ENCODE data around the gene ARRDC5. TPM values are rescaled to one million over a fixed set of nuclear protein-coding genes. Genes with fewer than 3 reads are reported as not detected.
"Not testable (repeated sequence)": the region's sequence is repeated elsewhere in the genome, so short reads cannot be mapped to it uniquely, and the experiment has no call there.

ARRDC5 gene
- total RNA-seq, 1 donor from 2014 or later = 1.1 TPM

DNA sequence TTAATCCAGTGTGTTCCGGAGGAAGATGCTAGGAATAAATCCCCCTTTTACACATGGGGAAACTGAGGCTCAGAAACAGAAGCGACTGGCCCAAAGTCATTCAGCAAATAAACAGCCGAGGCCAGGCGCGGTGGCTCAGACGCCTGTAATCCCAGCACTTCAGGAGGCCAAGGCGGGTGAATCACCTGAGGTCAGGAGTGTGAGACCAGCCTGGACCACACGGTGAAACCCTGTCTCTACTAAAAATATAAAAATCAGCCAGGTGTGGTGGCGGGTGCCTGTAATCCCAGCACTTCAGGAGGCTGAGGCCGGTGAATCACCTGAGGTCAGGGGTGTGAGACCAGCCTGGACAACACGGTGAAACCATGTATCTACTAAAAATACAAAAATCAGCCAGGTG is 23.7 kb downstream of the ARRDC5 start:
- intact Hi-C loops (cut with DNase I) = loop anchor here (10.0 kb wide), 1 partner anchor 156 kb away; no protein-coding TSS in a partner anchor
- ATAC-seq (no peak), DNase-seq (ENCODE audit: low spot score) (no peak)

DNA sequence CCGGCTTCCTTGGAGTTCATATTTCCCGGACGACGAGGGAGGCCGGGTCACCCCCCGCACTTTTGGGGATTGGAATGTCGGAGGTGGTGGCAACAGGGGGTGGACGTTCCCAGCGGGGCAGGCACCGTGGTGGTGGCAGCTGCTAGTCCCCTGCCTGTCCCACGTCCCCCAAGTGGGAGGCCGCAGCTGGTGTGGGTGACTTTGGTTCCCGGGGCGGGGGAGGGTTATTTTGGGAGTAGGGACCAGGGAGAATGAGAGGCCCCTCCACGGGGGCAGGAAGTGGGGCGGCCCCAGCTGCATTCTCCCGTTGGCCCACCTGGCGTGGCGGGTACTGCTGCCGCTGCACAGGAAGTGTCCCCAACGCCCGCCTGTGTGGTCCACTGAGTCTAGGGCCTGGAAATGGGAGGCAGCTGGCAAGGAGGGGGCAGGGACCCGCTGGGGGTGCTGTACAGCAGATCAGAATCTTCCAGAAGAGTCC is 24.2 kb downstream of the ARRDC5 start:
- intact Hi-C loops (cut with DNase I) = loop anchor here (10.0 kb wide), 1 partner anchor 156 kb away; no protein-coding TSS in a partner anchor
- ATAC-seq = peak; percentile 16
- DNase-seq (ENCODE audit: low spot score) = no peak

DNA sequence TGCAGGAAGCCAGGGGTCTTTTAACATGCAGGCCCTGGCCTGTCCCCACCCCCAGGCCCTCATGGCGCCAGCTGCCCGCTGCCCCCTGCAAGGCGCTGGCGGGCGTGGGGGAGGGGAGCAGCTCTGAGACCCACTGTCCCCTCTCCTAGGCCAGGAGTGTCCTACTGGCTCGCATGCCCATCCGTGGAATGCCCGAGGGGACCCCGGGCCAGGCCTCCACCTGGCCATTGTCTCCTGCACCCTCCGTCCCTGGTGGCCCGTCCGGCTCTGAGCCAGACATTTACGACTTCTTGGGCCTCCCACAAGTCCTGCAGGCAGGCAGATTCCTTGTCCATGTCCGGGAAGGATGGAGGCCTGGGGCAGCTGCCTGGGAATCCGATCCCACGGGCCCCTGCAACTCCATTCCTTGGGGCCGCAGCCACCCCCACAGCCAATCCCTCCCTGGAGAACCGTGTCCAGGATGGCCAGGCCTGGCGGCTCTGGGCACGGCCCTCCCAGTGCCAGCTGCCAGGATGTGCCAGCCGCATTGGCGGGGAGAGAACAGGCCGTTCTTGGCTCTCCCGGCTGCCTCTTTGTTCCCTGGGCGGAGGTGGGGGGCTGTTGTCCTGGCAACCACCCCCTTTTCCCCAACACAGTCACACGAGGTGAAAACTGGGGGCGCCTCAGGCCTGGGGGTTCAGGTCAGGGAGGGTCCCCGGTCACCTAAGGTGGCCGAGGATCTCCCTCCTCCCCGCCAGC is 24.8 kb downstream of the ARRDC5 start:
- DNase-seq (ENCODE audit: low spot score) = no peak
- peak; percentile 86 for ATAC-seq
- intact Hi-C loops (cut with DNase I) = loop anchor here (10.0 kb wide), 1 partner anchor 157 kb away; no protein-coding TSS in a partner anchor

DNA sequence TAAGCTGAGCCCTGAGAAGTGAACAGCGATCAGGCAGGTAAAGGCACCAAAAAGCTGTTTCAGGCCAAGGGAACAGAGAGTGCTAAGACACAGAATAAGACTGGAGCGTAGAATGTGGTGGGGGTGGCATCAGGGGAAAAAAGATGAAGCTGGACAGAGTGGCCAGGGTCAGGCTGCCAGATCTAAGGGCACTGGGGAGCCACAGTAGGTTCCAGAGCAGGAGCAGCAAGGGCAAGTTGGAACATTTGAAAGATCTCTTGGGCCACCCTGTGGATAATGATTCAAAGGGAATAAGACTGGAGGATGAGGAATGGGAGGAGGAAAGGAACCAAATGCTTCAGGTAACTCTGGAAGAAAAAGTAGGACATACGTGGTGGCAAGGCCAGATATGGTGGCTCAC is 28.8 kb downstream of the ARRDC5 start:
- ATAC-seq (no peak), DNase-seq (ENCODE audit: low spot score) (no peak)
- intact Hi-C loops (cut with DNase I) = loop anchor here (5.0 to 10.0 kb wide), 2 partner anchors 38 to 161 kb away; no protein-coding TSS in a partner anchor

DNA sequence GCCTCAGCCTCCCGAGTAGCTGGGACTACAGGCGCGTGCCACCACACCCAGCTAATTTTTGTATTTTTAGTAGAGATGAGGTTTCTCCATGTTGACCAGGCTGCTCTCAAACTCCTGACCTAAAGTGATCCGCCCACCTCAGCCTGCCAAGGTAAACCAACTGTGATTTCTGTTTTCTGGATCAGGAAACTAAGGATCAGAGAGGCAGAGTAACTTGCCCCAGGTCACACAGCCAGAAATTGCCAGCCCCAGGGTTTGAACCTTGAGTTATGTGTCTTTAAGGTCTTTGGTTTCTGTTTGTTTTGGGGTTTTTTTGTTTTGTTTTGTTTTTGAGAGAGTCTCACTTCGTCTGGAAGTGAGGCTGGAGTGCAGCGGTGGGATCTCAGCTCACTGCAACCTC is 31.0 kb downstream of the ARRDC5 start:
- DNase-seq (ENCODE audit: low spot score) (no peak), ATAC-seq (no peak)
- intact Hi-C loops (cut with DNase I) = loop anchor here (5.0 to 10.0 kb wide), 2 partner anchors 41 to 163 kb away; no protein-coding TSS in a partner anchor

DNA sequence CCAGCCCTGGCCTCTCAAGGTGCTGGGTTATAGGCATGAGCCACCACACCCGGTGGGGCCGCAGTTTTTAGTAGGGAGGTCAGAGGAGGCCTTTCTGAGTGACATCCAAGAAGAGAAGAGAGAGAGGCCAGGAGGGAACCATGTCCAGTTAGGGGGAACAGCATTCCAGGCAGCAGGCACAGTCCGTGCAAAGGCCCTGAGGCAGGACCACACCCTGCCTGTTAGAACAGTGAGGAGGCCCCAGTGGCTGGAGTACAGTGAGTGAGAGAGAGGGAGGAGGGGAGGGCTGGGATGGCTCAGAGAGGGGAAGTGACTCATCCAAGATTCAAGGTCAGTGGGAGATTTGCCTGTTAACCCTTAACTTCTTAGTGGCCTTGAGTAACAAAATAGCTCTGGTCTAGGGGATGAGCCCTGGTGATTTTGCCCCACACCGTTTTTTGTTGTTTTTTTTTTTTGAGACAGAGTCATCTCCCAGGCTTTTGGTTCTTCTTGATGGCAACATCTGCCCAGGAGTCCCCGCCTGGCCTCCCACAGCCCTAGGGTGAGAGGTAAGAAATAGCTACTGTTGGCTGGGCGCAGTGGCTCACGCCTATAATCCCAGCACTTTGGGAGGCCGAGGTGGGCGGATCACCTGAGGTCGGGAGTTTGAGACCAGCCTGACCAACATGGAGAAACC is 32.5 kb downstream of the ARRDC5 start:
- ATAC-seq (no peak), DNase-seq (ENCODE audit: low spot score) (no peak)
- intact Hi-C loops (cut with DNase I) = loop anchor here (5.0 to 10.0 kb wide), 2 partner anchors 42 to 165 kb away; no protein-coding TSS in a partner anchor

DNA sequence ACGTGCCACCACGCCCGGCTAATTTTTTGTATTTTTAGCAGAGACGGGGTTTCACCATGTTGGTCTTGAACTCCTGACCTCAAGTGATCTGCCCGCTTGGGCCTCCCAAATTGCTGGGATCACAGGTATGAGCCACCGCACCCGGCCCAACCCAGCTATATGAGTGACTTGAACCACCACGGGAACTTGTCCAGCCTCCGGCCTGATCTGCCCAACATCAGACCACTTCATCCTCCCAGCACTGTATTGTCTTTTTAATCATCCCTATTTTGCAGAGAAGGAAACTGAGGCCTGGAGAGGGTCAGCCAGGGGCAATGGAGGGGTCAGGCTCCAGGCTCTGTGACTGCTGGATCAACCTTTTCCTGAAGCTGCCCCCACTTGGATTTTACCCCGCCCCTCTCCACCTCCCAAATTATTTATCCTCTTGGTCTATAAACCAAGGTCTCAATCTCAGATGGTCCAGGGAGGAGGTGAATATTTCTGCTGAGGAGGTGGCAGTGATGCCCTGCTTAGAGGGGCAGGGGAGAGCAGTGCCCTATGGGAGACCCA is 34.3 kb downstream of the ARRDC5 start:
- intact Hi-C loops (cut with DNase I) = no loop called here
- ATAC-seq = no peak
- DNase-seq (ENCODE audit: low spot score) = no peak

DNA sequence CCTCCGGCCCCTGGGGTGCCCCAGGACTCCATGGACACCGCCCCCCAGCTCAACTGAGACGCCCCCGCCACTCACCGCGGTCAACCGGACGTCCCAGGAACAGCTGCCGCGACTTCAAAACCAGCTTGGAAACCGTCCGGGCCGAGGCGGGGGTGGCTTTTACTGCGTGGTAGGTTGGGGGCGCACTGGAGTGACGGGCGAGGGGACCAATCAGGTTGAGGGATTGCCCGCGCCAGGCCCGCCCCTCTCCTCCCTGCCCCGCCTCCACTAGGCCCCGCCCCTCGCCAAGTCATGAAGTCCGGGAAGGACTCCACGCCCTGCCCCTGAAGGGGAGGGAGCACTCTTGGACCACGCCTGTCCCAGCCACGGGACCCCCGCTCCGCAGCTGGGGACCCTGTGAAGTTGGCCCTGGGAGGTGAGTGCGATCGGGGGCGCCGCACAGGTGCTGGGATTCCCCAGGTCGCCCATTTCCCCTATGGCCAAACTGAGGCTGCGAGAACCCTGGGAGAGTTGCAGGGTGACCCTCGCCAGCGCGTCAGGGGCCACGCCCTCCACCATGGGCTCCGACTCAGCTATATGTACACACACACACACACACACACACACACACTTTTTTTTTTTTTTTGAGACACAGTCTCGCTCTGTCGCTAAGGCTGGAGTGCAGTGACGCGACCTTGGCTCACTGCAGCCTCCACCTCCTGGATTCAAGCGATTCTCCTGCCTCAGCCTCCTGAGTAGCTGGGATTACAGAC is 35.0 kb downstream of the ARRDC5 start, which contains the start of gene PLIN3:
TSS of gene PLIN3 (minus strand) at position 134 of the 752 bp plus-strand sequence. CDS start 6,273 bp downstream, outside the sequence.
- DNase-seq (ENCODE audit: low spot score) (peak; percentile 99), ATAC-seq (peak; percentile 98)
- intact Hi-C loops (cut with DNase I) = no loop called here

DNA sequence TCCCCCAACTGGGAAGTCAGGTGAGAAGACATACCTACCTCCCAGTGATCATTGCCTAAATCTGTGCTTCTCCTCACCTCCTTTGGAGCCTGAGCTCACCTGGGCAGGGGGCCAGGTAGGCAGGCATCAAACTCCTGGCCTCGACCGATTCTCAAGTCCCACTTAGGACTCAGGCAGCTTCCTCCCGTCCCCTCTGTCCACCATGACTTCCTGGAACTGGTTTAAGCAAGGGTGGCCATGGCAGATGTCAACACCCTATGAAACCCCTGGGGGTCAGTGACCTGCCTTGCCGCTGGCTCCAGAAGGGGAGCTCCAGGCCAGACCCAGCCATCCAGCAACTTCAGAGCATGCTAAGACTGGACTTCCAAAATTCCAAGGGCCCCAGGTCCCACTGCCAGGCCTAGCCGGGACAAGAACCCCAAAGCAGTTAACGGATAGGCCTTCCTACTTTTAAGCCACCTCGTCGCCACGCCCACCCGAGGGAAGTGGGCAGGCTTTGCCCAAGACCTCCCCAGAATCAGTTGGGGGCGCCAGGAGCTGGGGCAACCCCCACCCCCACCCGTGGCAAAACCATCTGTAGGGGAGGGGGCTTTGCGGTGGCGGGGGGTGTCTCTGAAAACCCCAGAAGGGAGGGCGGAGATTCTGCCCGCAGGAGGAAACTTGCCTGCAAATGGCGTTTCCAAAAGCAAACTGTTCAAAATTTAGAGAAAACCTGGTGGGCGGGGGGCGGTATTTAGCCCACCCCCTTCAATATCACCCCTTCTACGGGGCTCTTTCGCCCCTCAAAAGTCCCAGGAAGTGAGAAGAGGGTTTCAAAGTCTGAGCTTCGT is 35.9 kb downstream of the ARRDC5 start:
- peak; percentile 62 for ATAC-seq
- intact Hi-C loops (cut with DNase I) = no loop called here
- DNase-seq (ENCODE audit: low spot score) = peak; percentile 83

DNA sequence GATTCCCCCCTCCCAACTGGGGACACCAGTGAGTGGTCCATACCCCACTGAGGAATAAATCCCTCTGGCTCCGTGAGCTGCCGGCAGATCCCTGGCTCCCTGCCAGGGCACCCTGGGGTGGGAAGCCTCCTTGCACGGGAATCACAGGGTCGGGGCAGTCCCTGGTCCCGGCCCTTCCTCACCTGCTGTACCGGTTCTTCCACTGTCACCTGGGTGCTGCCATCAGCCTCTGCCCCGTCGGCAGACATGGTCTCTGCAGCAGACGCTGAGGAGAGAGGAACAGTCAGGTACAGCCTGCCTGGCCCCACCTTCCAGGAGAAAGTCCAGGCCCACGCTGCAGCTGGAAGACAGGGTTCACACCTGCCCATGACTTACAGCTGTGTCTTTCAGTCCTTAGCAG is 41.5 kb downstream of the ARRDC5 start:
- no peak for ATAC-seq
- no peak for DNase-seq (ENCODE audit: low spot score)
- intact Hi-C loops (cut with DNase I) = no loop called here

DNA sequence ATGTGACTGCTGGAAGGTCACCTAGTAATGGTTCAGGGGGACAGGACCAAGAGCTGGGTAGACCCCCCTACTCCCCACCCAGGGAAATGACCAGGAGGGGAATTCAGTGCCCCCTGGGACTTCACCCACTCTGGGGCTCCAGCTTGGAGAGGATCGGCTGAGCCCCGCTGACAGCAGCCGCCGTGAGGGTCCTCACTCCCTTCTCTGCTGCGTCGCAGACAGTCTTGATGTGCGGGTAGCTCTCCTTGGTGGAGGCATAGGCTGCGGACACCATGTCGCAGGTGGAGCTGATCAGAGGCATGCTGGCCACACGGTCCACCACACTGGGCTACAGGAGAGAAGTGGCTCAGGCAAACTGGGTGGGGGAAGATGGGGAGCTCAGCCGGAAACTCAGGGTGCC is 43.0 kb downstream of the ARRDC5 start:
- intact Hi-C loops (cut with DNase I) = no loop called here
- DNase-seq (ENCODE audit: low spot score) = no peak
- no peak for ATAC-seq

DNA sequence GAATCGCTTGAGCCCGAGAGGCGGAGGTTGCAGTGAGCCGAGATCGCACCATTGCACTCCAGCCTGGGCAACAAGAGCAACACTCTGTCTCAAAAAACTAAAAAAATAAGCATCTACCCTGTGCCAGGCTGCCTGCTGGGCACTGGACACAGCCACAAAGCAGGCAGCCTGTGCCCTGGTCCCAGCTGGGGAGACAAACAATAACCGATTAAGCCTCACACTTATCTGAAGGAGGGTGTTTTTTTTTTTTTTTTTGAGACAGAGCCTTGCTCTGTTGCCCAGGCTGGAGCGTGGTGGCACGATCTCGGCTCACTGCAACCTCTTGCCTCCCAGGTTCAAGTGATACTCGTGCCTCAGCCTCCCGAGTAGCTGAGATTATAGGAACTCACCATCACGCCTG is 46.2 kb downstream of the ARRDC5 start:
- intact Hi-C loops (cut with DNase I); ATAC-seq; DNase-seq (ENCODE audit: low spot score): not testable (repeated sequence)

DNA sequence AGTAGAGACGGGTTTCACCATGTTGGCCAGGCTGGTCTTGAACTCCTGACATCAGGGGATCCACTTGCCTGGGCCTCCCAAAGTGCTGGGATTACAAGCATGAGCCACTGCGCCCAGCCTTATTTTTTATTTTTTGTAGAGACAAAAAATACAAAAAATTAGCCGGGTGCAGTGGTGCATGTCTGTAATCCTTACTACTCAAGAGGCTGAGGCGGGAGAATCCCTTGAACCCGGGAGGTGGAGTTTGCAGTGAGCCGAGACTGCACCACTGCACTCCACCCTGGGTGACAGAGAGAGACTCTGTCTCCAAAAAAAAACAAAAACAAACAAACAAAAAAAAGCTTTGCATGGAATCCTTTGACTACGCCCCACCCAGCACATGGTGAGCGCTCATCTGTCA is 49.2 kb downstream of the ARRDC5 start:
- intact Hi-C loops (cut with DNase I); ATAC-seq; DNase-seq (ENCODE audit: low spot score): not testable (repeated sequence)

DNA sequence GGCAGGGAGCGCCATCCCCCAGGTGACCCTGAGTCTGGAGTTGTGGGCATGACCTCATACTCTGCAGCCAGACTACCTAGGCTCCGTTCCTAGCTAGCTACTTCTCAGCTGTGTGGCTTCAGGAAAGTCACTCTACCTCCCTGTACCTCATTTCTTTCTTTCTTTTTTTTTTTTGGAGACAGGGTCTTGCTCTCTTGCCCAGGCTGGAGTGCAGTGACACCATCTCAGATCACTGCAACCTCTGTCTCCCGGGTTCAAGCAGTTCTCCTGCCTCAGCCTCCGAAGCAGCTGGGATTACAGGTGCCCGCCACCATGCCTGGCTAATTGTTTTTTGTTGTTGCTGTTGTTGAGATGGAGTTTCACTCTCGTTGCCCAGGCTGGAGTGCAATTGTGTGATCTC is 50.2 kb downstream of the ARRDC5 start:
- intact Hi-C loops (cut with DNase I) = no loop called here
- DNase-seq (ENCODE audit: low spot score) (no peak), ATAC-seq (peak; percentile 21)

DNA sequence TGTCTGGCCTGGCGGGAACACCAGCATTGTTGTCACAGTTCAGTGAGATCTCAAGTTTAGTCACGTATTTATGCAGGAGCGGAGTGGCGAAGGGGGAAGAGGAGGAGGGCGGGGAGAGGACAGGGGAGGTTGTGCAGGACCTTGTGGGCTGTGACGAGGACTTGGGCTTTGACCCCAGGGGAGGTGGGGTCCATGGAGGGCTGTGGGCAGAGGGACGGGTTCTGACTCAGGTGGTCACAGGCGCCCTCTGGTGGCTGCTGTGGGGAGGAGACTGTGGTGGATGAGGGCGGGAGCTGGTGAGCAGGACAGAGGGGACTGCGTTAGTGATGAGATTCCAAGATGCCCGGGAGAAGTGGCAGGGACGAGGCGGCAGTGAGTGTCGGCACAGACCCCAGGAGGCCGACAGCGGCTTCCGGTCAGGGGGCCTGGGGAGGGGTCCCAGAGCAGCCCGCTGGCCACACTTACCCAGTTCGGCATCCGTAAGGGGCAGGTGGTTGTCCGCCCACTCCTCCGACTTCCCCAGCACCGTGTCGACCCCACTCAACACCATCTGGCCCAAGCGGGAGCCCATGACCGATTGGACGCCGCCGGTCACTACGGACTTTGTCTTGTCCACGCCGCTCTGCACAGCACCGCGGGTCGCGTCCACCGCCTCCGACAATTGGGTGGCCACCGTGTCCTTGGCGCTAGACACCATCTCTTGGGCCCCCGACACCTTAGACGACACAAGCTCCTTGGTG is 51.0 kb downstream of the ARRDC5 start:
- peak; percentile 86 for ATAC-seq
- peak; percentile 84 for DNase-seq (ENCODE audit: low spot score)
- intact Hi-C loops (cut with DNase I) = loop anchor here (1.0 kb wide), 1 partner anchor 42 kb away; no protein-coding TSS in a partner anchor

DNA sequence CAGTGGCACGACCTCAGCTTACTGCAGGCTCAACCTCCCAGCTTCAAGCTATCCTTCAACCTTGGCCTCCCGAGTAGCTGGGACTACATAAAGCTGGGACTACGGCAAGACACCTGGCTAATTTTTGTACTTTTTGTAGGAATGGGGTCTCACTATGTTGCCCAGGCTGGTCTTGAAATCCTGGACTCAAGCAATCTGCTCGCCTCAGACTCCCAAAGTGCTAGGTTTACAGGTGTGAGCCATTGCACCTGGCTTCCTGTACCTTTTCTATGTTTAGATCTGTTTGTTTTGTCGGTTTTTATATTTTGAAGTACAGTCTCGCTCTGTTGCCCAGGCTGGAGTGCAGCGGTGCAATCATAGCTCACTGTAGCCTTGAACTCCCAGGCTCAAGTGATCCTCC is 53.7 kb downstream of the ARRDC5 start:
- intact Hi-C loops (cut with DNase I) = no loop called here
- DNase-seq (ENCODE audit: low spot score) (no peak), ATAC-seq (no peak)

DNA sequence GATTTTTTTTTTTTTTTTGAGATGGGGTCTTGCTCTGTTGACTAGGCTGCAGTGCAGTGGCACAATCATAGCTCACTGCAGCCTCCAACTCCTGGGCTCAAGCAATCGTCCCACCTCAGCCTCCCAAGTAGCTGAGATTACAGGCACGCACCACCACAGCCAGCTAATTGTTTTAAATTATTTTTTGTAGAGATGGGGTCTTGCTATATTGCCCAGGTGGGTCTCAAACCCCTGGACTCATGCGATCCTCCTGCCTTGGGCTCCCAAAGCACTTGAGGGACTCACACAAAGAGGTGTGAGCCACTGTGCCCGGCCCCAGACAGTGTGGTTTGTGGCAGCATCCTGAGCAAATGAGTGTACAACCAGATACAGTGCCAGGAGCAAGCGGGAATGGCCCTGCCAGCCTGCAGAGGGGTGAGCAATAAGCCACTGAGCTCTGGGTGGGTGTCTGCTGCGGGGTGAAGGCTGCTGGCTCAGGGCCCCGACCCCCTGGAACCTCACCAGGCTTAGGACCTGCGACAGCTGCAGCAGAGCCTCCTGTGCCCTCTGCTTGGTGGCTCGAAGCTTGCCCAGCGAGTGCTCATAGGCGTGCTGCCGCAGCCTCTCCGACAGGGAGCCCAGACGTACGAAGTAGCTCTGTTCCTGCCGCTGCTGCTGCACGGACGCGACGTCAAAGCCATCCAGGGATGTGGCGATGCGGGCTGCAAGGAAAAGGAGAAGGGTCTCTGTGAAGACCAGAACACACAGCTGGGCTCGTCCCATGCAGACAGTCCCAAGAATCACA is 55.3 kb downstream of the ARRDC5 start:
- intact Hi-C loops (cut with DNase I) = no loop called here
- DNase-seq (ENCODE audit: low spot score) = no peak
- ATAC-seq = no peak

All from sciatic nerve (tissue), 2 donors.